GM21515 (cell line): Measurements from ENCODE around the gene MGLL.

Experiments
- ATAC-seq: cut with Tn5 transposase; IDR thresholded peaks from one replicate; pipeline ENCODE4 v1.9.1; 2021; ENCODE audit not compliant: unreplicated experiment

Gene MGLL

DNA sequence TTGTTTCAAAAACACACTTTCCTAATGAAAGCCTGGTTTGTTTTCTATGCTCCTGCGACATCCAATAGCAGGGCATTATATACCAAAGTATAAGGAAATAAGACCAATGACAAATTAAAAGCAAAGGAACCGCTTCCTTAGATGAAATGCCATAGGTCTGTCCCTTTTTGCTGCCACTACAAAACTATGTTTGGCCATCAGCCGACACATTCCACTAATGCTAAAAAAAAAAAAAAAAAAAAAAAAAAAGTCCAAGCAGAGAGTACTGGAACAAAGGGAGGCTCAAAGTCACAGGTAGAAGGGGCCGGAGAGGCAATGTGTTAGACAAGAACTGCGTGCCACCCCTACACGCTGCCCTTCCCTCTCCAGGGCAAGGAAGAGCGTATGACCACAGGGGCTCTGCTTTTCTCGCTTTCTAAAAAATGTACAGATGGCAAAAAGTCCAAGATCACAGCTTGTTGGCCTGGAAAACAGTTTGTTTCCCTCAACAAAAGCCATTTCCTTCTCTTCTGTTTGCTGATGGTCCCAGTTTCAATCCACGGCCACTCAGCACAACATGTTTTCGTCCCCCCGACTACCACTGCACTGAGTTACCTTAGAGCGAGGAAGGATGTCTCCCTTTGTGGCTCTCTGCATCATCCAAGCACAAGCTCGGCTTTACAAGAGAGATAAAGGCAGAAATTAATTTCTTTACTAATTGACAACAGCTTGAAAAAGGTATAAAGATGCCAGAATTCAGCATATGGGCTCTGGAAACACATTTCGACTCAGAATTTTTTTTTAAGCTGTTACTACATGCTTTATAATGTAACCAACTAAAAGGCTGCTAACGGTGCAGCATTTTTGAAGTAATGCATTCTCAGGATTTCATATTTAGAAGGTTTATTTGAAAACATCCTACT lies 78.7 kb downstream of the MGLL start:
- ATAC-seq: no peak

DNA sequence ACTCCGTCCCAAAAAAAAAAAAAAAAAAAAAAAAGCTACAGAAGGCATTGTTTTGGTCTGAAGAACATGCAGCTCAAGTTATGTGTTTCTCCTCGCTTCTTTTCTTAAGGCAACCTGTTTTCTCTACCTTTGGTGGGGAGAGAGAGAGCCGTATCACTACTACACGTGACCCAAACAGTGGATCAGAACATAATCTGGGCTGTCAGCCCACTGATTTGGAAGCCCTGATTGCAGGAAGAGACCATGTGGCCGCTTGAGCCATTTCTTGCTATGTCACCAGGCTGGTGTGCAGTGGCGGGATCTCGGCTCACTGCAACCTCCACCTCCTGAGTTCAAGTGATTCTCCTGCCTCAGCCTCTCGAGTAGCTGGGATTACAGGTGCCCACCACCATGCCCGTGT lies 79.7 kb downstream of the MGLL start:
- no peak for ATAC-seq

DNA sequence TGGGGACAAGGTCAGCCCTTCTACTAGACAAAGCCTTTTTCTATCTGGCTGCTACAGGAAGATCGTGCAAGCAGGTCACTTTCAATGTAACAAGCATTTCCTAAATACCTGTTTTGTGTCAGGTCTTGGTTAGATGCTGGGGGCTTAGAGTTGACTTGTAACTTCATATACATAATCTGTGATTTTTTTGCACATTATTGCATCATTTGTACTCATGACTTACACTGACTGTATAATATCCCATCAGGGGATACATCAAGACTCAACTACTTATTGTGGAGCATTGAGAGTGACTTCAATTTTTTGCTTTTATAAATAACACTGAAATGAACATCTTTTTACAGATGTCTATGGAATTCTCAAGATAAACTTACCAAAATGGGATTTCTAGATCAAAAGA lies 80.6 kb downstream of the MGLL start:
- ATAC-seq: no peak

DNA sequence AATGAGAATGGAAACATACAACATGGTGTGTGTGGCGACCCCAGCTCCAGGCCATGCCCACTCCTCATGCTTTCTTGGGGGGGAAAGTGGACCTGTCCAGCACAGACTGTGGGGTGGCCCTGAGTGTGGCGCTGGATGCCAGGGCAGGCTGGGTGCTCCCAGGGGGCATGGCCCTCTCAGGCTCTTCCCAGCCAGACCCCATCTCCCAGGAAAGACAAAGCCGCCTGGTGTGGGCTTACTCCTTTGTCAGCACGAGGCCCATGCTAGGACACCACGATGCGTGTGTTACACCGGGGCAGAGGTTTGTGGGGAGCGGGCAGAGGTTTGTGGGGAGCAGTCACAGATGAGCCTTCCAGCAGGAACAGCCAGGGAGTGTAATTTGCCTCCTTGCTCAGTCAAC lies 81.1 kb downstream of the MGLL start:
- no peak for ATAC-seq

DNA sequence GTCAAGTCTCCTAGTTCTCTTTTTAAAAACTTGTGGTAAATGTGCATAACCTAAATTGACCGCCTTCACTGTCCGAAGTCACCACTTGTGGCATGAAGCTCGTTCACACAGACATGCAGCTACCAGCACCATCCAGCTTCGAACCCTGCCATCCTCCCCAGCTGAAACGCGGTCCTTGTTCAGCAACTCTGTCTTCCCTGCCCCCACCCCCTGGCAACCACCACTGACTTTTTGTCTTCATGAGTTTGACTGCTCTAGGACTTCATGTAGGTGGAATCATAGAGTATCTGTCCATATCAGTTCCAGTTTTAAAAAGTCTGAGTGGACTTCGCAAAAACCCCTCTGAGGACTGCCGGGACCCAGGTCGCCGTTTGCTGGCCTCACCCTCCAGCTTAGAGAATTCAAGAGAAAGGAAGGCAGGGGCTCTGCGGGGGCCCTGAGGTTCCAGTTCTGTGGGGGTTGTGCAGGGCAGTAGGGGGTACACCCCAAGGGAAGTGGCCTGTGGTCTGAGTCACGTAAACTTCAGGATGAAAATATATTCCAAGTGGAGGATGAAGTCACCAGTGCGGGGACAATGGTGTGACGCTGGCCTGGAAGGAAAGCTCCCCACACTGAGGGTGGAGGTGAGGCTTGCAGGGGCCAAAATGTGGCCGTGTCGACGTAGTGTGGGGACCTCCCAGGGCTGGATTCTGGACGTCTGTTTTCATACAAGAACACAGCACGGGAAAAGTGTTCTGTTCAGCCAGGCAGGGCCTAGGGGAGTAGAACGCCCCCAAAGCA lies 82.0 kb downstream of the MGLL start:
- ATAC-seq: no peak

DNA sequence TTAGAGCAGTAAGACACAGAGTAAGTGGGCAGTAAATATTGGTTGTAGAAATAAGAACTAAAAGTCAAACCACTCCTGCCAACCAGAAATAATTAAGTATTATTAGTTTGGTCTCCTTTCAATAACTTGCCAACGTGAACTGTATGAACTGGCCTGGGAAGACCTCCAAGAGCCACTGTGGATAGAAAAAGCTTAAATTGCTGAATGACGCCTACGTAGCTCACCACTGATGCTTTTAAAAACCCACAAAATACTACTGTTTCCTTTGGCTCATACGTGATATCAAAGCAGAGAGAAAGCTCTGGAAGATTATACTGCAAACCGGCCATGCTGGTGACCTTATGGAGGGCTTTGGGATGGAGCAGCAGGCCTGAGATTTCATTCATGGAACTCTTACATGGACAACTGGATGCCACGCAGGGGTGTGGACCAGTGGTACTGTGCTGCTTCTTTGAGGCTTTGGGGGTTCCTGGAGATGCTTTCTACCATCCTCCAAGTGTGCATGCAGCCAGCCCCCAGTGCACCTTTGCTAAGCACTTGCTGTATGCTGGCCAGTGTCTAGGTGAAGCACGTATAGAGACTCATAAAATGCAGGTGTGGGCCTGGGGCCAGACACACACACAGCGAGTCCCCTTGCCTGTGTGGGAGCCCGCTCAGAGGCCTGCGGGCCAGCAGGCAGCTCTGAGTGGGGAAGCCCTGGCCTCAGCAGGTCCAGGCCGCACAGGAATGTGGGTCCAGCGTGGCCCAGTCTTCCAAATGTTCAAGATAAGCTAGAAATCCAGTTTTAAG lies 82.8 kb downstream of the MGLL start:
- no peak for ATAC-seq

DNA sequence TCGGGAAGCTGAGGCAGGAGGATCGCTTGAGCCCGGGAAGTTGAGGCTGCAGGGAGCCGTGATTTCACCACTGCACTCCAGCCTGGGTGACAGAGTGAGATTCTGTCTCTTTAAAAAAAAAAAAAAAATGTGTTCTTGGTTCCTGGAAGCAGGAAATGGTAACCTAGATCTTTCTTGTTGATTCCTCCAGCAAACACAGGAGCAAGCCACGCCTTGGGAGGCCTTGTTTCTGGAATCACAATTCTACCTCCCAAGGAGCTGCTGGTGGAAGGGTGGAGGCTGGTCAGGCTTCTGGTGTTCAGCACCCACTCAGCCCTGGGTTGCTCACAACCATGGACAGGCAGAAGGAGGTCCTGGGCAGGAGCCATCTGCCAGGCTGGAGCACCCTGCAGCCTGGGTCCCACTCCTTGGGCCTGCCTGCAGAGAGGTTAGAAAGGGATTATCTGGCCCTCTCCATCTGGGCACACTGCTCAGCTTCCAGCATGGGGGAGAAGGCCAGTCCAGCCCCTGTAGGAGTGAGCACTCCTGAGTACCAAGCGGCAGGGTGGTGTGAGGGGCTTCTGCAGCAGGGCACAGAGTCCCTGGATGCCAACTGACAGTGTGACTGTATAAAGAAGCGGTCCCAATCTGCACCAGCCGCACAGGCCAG lies 84.0 kb downstream of the MGLL start:
- no peak for ATAC-seq

DNA sequence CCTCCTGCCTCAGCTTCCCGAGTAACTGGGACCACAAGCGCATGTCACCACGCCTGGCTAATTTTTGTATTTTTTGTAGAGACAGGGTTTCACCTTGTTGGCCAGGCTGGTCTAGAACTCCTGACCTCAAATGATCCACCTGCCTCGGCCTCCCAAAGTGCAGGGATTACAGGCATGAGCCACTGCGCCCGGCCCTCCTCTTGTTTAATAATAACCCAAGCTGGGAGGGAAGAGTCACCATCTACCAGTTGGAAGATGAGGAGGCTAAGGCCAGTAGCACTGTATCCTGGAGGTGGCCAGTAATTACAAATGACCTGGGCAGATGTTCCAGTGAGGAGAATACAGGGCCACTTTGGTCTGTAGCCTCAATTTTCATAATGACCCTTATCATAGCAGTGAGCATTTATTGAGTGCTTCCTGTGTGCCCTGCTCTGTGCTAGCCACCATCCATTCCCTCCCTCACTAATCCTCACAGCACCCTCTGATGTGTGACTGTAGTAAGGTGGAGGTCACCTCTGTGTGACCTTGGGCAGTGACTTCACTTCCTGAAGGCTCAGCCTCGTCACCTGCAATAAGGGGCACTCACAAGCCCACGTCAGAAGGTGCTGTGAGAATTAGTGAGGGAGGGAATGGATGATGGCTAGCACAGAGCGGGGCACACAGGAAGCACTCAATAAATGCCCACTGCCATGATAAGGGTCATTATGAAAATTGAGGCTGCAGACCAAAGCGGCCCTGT lies 85.3 kb downstream of the MGLL start:
- ATAC-seq: no peak

DNA sequence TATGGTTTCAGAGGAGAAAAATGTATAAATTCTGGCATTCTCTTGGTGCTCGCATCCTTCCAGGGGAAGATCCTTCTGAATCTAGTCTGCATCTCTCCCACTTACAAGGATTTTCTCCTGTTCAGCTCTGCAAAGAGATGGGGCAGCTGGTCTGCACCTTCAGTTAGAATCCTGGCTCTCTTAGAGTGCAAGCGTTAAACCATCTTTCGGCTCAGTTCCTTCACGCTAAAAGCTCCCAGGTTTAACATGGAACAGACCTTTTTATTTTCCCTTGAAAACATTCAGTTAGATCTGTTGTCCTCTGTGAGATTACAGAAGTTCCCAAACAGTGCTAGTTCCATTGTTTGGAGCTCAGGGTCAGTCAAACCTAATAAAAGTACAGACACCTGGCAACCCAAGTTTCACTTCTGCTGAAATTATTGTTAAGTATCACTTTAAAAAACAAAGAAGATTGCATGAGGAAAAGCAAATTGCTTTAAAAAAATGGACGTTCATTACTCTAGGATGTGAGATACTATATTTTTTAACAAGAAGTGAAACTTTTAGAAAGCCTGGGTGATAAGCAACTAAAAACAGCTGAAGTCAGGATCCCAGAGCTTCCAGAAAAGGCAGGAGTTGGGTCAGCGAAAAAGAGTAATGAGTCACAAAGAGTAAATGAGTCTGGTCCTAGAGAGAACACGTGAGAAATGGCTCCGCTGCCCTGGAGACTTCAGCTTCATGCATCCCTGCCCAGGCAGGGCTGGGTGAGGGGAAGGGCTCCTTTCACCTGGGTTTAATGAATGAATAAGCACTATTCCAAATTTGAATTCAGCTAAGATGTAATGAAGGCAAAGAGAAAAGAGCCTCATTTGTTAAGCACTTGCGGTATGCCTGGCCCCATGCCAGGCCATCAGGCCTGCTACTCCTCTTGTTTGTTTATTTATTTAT lies 86.3 kb downstream of the MGLL start:
- peak; percentile 56 for ATAC-seq

DNA sequence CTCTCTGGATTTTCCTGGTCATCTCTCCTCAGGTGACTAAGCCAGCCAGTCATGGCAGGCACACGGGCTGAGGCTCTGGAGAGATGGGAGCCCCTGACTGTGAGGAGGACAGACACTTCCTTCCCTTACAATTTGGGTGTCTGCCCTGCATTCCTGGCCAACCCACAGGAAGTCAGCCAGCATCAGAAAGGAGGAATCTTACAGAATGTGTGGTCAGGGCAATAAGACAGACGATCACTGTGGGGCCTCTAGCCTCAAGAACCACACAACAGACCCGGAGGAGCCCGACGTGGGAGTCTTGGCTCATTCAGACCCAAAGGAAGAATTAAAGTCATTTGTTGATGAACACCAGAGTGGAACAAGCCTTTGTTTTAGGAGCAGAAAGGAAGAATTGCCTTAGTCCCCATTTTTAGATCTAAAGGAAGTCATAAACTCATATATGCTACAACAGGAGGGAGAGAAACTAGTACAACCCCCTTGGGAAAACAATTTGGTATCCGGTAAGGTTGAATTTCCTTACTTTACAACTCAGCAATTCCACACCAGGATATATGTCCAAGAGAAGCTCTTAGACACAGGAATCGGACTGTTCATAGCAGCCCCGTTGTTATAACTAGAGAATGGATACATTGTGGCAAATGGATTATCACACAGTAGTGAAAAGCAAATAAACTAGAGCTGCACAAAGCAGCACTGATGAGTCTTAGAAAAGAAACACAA lies 87.4 kb downstream of the MGLL start:
- ATAC-seq: no peak

DNA sequence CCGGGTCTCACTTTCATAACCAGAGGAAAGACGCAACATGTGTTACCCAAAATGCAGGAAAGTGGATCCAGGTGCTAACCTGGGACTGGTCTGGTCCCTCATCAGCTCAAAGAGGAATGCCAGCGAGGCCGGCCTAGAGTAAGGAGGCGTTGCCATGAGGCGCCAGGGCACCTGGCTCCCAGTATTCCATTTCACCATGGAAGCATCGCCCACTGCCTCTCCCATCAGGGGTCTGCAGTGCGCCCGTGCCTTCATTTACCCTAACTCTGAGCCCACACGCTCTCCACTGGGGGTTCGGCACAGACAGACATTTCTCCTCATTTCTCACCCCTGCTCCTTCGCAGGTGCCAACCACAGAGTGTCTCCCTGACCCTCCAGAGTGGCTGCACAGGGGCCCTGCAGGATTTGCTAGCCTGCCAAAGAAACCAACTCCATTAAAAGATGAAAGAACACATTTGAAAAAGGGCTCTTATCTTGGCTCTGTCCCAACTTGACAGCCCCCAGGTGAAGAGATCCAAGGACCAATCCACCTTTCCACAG lies 88.1 kb downstream of the MGLL start:
- ATAC-seq: no peak

DNA sequence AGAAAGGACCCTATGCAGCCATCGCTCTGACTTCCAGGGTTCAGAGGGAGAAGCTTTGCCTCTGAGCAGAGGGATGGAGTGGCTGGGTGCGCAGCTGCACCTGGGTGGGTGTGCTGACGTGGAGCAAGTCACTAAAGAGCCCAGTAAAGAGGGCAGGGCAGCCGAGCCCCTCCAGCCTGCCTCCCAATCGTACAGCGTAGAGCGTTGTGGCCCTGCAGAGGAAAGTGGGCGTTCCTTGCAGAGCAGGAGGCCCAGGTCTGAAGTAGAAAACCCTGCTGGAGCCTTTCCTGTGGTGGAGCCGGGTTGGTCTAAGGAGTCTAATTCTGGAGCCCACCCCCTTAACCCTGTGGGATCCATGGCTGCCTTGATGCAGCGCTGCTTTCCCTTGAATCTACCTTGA lies 88.5 kb downstream of the MGLL start:
- no peak for ATAC-seq

DNA sequence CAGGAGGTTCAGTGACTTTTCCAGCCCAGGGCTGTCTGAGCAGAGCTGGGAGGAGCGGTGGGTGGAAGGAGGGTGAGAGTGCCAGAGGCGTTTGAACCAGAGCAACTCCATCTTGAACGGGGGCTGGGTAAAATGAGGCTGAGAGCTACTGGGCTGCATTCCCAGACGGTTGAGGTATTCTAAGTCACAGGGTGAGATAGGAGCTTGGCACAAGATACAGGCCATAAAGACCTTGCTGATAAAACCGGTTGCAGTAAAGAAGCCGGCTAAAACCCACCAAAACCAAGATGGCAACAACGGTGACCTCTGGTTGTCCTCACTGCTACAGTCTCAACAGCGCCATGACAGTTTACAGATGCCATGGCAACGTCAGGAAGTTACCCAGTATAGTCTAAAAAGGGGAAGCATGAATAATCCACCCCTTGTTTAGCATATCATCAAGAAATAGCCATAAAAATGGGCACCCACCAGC lies 89.4 kb downstream of the MGLL start:
- ATAC-seq: no peak

DNA sequence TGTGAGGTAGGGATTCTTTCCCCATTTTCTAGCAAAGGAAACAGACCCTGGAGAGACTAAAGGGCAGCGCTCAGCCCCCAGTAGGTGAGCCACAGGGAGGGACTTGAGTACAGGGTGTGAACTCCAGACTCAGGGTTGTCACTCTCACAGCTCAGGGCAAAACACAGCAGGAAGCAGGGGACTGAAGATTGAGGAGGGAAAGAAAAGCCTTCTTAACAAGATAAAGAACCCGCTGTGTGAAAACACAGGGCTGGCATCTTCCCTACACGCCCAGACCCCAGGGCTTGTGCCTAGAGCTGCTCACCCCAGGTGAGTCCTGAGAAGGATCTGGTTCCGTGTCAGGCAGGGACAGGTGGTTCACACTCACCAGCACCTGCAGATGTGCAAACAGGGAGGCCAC lies 90.0 kb downstream of the MGLL start:
- no peak for ATAC-seq

DNA sequence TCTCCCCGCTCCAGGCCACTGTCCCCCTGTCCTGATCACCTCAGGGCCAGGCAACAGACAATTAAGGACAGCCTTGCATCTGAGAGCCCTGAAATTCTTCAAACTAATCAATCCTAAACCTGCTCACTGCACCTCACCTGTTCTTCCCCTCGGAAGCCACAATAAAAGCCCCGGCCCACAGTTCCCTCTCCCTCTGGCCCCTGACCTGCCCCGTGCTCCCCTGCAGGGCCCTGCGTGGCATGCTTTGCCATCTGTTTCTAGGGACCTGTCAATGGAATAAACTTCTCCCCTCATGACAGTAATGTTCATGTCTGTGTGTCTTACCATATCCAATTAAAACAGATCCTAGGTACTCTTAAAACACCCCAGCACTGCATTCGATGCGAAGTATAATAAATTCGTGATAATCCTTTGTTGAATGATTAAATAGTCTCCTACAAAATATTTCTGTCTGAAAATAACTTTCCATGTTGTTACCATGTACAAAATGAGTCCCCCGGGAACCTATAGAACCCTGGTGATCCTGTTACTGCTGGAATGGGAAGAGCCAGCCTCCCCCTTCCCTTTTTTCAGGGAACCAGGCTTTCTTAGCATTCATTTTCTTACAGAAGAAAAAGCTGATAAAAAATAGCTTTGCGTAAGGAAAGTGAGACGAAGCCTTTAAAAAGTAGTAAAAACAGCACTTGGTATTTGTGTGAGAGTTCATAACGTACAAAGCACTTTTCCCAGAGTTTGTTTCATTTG lies 90.6 kb downstream of the MGLL start:
- no peak for ATAC-seq

DNA sequence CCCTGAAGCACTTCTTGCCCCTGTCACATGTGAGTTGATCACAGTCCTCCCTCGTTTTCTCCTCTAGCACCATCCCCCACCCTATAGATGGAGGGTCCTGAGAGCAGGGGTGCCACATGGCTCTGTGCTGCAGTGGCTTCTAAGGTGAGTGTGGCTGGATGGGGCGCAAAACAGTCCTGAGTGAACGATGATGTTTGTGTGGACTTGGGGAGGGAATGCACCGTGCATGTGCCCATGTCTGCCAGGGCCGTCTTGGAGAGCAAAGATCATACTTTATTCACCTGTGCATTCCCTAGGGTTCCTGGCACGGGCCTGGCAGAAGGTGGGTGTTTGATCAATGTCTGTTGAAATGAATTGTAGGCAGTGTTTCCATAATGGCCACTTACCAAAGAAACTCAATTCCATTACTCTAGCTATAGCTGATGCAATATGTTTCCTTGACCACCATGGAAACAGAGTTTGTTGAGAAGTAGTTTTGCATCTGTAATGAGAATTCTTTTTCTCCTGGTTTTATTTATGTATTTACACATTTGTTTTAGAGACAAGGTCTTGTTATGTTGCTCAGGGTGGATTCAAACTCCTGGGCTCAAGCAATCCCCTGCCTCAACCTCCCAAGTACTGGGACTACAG lies 91.5 kb downstream of the MGLL start:
- ATAC-seq: no peak

DNA sequence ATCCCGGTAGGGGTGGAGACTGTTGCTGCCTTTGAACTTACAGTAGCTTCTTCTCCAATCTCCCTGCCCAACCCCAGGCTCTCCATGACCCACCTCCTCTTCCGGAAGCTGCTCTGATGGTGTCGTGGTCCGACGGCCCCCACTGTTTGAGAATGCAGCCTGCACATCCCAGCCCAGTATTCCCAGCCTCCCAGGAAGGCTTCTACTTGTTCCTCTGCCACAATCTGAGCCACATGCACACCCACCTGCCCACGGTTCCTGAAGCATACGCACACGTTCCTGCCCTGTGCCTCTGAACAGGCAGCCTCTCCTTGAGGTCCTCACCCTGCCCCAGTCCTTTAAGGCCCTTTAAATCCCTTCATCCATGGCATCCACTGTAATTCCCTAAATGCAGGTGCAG lies 92.1 kb downstream of the MGLL start:
- no peak for ATAC-seq
